ENCODE data around the gene PTPN21.

DNA sequence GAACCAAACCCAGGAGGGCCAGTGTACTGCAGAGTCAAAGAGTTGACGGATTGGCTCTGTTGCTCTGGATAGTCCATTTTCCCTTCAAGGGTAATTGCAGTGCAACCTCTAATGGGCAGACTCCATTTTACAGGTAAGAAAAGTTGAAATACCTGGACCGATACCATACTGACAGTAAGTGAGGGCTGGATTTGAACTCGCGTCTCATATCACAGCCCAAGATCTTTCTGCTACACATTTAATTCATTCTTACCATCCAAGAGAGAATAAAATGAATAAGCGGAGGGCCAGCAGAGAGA lies 7.7 kb upstream of the PTPN21 start:
- TF ChIP-seq POLR2A (IDR thresholded peaks at IDR 0.05; ENCODE audit: low read depth, low read length) (no peak), SPI1 (IDR thresholded peaks at IDR 0.05; ENCODE audit: low read depth, low read length) (no peak)
